ENCODE data around the gene SCARB1.

SCARB1 gene

GRCh38 chr12:124800506-124800905 is 63.2 kb downstream of the SCARB1 start:
- DNase-seq (ENCODE audit: low read depth in 2 of 2): no peak

- DNase-seq (ENCODE audit: low read depth in 2 of 2): no peak
Observed at GRCh38 chr12:124797321-124797720, 66.3 kb downstream of the SCARB1 start.

- DNase-seq (ENCODE audit: low read depth in 2 of 2): no peak
Observed at GRCh38 chr12:124796303-124796960, 67.2 kb downstream of the SCARB1 start.

- DNase-seq (ENCODE audit: low read depth in 2 of 2): no peak
Observed at GRCh38 chr12:124795081-124795948, 68.3 kb downstream of the SCARB1 start.

GRCh38 chr12:124792961-124793441 is 70.7 kb downstream of the SCARB1 start:
- DNase-seq (ENCODE audit: low read depth in 2 of 2): no peak

- no peak for DNase-seq (ENCODE audit: low read depth in 2 of 2)
Observed at GRCh38 chr12:124792156-124792555, 71.5 kb downstream of the SCARB1 start.

- DNase-seq (ENCODE audit: low read depth in 2 of 2): no peak
Observed at GRCh38 chr12:124790650-124791400, 72.8 kb downstream of the SCARB1 start.

- DNase-seq (ENCODE audit: low read depth in 2 of 2): no peak
Observed at GRCh38 chr12:124788936-124789555, 74.6 kb downstream of the SCARB1 start.

- DNase-seq (ENCODE audit: low read depth in 2 of 2): no peak
Observed at GRCh38 chr12:124786061-124786964, 77.4 kb downstream of the SCARB1 start.

GRCh38 chr12:124784871-124785572 is 78.6 kb downstream of the SCARB1 start:
- DNase-seq (ENCODE audit: low read depth in 2 of 2): no peak

GRCh38 chr12:124783087-124783486 is 80.6 kb downstream of the SCARB1 start:
- no peak for DNase-seq (ENCODE audit: low read depth in 2 of 2)

- no peak for DNase-seq (ENCODE audit: low read depth in 2 of 2)
Observed at GRCh38 chr12:124782132-124782531, 81.5 kb downstream of the SCARB1 start.

GRCh38 chr12:124780752-124781685 is 82.6 kb downstream of the SCARB1 start:
- no peak for DNase-seq (ENCODE audit: low read depth in 2 of 2)

- DNase-seq (ENCODE audit: low read depth in 2 of 2): no peak
Observed at GRCh38 chr12:124780336-124780735, 83.3 kb downstream of the SCARB1 start.

GRCh38 chr12:124779161-124780141 is 84.2 kb downstream of the SCARB1 start:
- DNase-seq (ENCODE audit: low read depth in 2 of 2): no peak

GRCh38 chr12:124778411-124778810 is 85.3 kb downstream of the SCARB1 start:
- DNase-seq (ENCODE audit: low read depth in 2 of 2): no peak

All from stimulated activated CD8-positive, alpha-beta memory T cell treated with anti-CD3 and anti-CD28 coated beads, Interleukin-2, amount 100 ng/mL, for 1 hour (primary cell).